Cerebellar nuclear complex (tissue), 1 donor: ENCODE measurements around the gene SRD5A3.

ENCODE experiments used
- DNase-seq, 2 experiments: peaks; one replicate each; lab custom pipeline; 2025; lab: John Stamatoyannopoulos, UW

SRD5A3 gene

GRCh38 chr4:55409468-55410171 is 63.6 kb downstream of the SRD5A3 start:
- no peak for DNase-seq

GRCh38 chr4:55410431-55410830 is 64.4 kb downstream of the SRD5A3 start:
- no peak for DNase-seq

- DNase-seq: no peak
Observed at GRCh38 chr4:55411621-55412020, 65.6 kb downstream of the SRD5A3 start.

GRCh38 chr4:55416176-55416575 is 70.1 kb downstream of the SRD5A3 start:
- no peak for DNase-seq
